AG04449 (cell line): ENCODE results near the gene TECPR1.

Source experiments
- CTCF ChIA-PET: fragments of 350-600 bp; formaldehyde crosslinking; extraction: SDS; loops from one replicate; lab custom pipeline; 2021; ENCODE audit warnings: antibody characterized with exemption; lab: Yijun Ruan, JAX
- POLR2A ChIA-PET: fragments of 400-600, 350-600 bp; formaldehyde crosslinking; extraction: SDS; loops from one replicate; lab custom pipeline; 2020; ENCODE audit warnings: antibody characterized with exemption, inconsistent platforms; lab: Yijun Ruan, JAX
- DNase-seq: peaks from one replicate; pipeline ENCODE4 v3.0.0-alpha.2; 2010; ENCODE audit warnings: low read depth, low spot score
- H3K4me3 ChIP-seq: 2 replicates; pipeline ENCODE4 v1.5.1; 2011; ENCODE audit warnings: low read depth, mild to moderate bottlenecking, control low read depth, low read length
- TF ChIP-seq, protein P1 (sequence below): IDR thresholded peaks from one replicate; pipeline ENCODE4 v1.5.1; 2011; ENCODE audit warnings: mild to moderate bottlenecking, moderate library complexity, low read length, control low read depth, inconsistent platforms; ENCODE audit not compliant: insufficient read depth; ENCODE audit errors: missing control alignments

TECPR1 gene

DNA sequence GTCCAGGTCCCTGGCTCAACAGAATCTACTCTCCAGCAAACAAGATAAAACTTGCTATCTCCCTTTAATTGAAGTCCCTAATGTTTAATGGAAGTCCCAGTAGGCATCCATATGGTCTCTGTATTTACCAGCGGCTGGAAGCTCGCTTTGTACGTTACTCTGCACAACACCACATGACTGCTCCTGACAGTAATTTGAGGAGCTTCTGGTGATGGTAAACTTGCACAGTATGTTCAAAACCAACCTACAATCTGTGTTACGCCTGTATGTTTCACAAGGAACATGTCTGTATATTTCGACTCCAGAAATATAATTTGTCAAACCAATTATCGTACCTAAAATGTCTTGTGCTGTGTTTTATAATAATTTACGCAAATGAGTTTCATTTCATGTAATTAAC, 4.4 kb upstream of the TECPR1 start:
- POLR2A ChIA-PET, result interaction anchor here (0.5 kb wide), 1 partner anchor 22 kb away, joined by 4 read pairs; no protein-coding TSS in a partner anchor
- TF ChIP-seq, protein P1, sequence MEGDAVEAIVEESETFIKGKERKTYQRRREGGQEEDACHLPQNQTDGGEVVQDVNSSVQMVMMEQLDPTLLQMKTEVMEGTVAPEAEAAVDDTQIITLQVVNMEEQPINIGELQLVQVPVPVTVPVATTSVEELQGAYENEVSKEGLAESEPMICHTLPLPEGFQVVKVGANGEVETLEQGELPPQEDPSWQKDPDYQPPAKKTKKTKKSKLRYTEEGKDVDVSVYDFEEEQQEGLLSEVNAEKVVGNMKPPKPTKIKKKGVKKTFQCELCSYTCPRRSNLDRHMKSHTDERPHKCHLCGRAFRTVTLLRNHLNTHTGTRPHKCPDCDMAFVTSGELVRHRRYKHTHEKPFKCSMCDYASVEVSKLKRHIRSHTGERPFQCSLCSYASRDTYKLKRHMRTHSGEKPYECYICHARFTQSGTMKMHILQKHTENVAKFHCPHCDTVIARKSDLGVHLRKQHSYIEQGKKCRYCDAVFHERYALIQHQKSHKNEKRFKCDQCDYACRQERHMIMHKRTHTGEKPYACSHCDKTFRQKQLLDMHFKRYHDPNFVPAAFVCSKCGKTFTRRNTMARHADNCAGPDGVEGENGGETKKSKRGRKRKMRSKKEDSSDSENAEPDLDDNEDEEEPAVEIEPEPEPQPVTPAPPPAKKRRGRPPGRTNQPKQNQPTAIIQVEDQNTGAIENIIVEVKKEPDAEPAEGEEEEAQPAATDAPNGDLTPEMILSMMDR, result no peak
- no peak overlapping the region for H3K4me3 ChIP-seq
- CTCF ChIA-PET, result interaction anchor here (0.9 kb wide), 1 partner anchor 8 kb away, joined by 3 read pairs; no protein-coding TSS in a partner anchor
- no peak for DNase-seq

DNA sequence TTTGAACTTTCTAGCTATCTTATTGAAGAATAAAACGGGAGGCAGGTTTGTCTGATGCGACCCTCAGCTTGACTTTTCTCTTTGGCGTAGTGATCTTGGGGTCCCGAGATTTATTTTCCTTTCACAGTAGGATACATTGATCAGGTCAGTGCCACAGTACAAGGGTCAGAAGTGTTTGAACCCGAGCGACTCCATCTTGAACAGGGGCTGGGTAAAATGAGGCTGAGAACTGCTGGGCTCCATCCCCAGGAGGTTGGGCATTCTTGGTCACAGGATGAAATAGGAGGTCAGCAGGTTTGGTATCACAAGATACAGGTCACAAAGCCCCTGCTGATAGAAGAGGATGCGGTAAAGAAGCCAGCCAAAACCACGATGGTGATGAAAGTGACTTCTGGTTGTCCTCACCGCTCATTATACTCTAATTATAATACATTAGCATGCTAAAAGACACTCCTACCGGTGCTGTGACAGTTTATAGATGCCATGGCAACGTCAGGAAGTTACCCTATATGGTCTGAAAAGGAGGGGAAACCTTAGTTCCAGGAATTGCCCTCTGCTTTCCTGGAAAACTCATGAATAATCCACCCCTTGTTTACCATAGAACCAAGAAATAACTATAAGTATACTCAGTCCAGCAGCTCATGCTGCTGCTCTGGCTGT, 3.0 kb upstream of the TECPR1 start:
- TF ChIP-seq, protein P1, result no peak
- H3K4me3 ChIP-seq, result no peak overlapping the region
- ChIA-PET CTCF (no interaction called here), POLR2A (no interaction called here)
- no peak for DNase-seq

DNA sequence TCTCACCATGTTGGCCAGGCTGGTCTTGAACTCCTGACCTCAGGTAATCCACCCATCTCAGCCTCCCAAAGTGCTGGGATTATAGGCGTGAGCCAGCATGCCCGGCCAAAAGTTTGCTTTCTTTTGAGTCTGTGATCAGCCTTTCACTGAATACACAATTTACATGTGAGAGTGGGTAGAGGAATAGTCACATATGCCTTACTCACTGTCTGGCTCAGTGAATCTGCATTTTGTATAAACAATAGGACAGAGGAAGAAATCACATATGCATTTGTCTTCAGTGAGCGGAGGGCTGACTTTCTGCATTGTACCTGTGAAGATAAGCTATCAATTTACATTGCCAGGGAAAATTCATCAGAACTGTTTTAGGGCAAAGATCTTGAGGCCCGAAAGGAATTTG, 2.5 kb upstream of the TECPR1 start:
- H3K4me3 ChIP-seq, result no peak overlapping the region
- POLR2A ChIA-PET, result no interaction called here
- CTCF ChIA-PET, result interaction anchor here (0.7 to 2.3 kb wide), 2 partner anchors 13 to 1220 kb away, joined by 3 to 8 read pairs; no protein-coding TSS in a partner anchor
- DNase-seq, result no peak
- TF ChIP-seq, protein P1, result no peak

DNA sequence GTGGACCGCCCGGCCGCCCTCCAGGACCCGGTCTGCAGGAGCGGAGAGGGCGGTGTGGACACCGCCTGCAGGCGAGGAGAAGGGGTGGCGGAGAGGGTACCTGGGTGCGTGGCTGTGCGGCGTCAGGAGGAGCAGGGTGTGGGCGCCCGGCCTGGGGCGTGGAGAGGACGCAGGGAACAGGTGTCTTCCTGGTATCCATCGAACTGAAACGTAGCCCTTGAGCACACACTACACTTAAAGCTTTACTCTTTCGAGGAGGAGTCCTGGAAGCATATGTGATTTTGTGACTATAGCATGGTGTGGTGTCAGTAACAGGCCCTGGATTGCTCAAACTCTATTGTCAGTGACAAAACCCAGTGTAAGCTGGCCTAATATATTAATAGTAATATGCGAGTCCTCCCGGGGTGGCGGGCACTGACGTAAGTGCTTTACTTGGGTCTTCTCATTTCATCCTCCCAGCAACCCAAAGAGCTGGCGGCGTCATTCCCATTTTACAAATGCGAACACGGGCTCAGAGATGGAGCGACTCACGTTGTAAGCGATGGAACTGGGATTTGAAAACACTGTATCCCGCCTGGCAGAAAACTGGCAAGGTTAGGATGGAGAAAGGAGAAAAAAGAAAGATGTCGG, 508 bp upstream of the TECPR1 start:
- TF ChIP-seq, protein P1, result peak; percentile 15
- ChIA-PET CTCF (interaction anchor here (0.9 to 2.3 kb wide), 6 partner anchors 8 to 231 kb away, joined by 3 to 14 read pairs (median 6); partner anchors contain the start of gene BAIAP2L1), POLR2A (no interaction called here)
- DNase-seq, result no peak
- H3K4me3 ChIP-seq, result peak overlapping the region; percentile 96

DNA sequence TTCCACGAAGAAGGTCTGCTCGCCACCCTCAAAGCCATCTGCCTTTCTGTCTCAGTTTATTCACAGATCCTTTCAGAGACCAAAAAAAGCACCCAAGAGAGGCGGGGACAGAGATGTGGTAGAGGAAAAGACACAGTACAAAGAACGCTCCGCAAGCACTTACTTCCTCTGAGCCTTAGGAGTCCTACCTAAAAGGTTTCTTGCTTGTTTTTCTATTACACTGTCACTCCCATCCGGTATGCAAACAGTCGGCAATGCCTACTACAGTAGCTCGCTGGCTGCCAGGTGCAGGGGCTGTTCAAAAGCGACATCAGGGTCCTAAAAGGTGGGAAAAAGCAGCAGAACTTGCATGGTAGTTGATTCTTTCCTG, 816 bp downstream of the TECPR1 start:
- POLR2A ChIA-PET, result no interaction called here
- DNase-seq, result no peak

More for the DNA sequence above, 816 bp downstream of the TECPR1 start:
- H3K4me3 ChIP-seq, result peak overlapping the region; percentile 96
- CTCF ChIA-PET, result interaction anchor here (2.5 kb wide), 1 partner anchor 10 kb away, joined by 14 read pairs; no protein-coding TSS in a partner anchor
- TF ChIP-seq, protein P1, result no peak
